ENCODE results near the gene MAGI2.

Gene MAGI2

DNA sequence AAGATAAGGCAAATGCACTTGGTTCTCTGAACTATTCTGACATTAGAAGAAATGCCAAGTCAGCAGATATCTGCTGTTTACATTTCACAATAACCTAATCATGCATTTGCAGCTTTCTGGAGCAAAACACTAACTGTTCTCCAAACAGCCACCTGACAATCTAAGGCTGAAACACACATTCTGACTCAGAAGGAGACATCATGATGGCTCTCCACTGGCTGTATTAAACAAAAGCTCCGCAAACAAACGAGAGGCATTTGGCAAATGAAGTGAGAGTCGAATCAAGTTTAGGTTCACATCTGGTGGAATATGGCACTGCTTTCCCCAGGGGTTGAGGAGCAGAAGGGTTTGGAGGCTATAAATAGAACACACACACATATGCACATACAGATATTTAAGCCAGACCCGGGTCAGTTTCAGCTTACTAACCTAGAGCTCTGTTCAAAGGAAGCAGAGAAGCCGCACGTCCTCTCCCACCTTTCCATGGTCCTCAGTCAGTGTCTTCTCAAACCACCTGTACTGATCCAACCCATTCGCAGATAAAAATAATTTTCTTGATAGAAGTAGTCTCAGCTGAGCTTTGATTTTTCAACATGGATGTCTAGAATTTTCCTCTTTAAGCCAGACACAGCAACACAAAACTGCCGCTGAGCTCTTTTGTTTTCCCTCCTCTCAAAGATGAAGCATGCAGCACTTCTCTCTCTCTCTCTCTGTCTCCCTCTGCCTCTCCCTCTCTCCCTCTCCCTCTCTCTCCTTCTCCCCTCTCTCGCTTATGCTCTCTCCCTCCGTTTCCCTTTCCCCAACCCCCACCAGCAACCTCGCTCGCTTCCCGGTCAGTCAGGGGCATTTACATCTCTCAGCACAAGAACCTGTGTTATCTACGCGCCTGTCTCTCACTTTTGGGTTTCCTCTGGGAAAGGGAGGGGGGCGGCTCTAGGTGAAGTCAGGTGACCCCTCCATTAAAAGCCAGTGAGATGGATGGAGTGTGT, 682.8 kb downstream of the MAGI2 start:
- DNase-seq, result no peak

DNA sequence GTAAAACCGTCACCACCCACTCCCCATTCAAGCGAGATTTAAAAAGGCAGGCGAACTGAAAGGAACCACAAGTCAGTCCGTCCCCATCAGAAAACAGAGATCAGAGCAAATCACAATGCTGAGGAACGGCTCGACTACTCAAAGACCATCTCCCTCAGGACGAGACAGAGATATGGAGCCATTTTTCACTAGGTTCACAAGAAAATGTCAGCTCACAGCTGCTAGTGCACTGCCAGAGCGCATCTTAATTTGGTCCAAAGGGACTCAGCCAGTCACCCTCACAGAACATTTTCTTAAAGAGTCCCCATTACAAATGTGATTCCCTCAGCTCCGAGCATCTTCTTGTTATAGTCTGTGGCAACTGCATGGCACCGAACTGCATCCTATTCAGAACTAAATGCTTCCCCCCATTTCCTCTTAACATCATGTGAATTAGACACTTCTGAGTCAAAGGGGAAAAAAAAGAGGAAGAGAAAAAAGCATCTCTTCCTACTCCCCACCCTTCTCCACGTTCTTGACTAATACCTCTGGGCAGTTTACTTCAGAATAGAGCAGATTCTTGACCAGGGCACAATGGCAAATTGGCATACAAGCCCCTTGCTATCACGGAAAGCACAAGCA, 683.9 kb downstream of the MAGI2 start:
- DNase-seq, result no peak

DNA sequence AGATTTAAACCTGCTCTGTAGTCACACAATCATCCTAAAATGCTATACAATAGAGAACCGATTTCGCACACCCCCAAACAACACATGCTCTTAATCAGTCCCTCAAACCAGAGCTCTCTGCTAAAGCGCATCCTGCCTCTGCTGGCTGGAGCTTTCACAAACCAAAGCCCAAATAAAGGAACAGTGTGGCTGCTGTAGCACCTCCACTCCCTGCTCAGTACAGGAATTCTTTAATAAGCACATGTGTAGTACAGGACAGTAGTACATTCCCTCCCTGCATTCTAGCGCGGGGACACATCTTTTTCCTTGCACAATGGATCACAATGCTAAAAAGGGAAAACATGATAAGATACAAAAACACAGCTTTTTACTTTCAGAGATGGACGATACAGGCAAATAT, 684.6 kb downstream of the MAGI2 start:
- DNase-seq, result no peak

DNA sequence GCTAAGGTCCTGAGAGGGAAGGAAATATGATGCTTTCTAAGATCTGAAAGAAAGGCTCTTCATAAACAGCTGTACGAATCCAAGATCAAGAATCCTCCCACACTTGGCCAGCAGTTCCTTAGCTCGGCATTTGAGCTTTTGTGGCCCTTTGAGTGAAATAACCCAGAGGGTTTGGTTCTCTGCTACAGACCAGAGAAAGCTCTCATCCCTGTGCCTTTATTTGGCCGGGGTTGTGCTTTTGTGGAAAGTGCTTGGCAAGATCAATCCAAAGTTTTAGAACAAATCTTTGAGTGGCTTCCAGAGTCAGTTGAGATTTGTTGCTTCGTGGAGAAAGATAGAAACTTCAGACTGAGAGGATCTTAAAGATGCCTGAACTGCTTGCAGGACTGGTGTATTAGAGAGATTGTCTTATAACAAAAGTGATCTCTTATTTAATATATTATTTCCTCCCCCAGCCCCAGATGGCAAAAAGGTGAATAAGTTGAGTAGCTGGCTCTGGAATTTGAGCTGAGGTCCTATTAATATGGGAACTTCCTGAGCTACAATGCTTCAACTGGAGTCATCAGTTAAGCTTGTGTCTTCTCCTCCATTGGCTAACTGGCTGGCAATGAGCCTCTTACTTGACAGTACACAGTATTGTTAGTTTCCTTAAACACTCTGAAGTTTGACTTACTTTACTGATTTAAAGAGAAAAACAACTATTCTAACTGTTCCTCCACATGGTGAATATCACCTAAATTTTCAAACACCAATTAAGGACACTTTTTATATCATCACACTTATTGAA, 687.3 kb downstream of the MAGI2 start:
- DNase-seq, result no peak

DNA sequence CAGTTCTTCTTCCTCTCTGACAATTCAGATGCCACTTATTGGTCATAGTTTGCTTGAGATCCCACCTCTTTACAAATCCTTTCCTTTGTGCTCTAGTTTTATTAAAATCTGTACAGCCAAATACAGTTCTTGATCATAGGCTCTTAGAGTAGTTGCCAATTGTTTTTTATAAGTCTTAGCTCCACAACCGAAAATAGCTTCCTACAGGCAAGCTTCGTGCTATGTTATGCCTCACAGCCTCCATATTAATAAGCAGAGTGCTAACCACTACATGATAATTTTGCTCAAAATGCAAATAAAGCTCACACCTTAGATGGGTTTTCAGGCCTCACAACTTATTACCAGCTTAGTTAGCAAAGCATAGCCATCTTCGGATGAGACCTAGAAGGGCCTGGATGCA, 688.9 kb downstream of the MAGI2 start:
- no peak for DNase-seq

DNA sequence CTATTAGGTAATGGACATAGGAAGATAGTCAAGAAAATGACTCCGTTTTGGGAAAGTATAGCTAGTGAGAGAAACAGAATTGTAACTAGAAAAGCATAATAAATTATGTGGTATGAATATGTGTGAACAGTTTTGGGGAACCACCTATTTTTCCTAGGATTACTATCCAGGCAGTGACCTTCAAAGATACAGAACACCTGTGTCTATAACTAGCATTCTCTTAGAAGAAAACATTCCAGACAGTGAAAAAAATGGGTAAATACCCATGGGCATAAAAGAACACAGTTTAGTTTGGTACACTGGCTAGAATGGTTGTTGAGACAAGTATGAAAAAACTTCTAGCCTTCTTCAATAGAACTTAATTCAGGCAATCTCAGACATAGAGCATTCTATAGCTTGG, 690.8 kb downstream of the MAGI2 start:
- DNase-seq, result no peak

DNA sequence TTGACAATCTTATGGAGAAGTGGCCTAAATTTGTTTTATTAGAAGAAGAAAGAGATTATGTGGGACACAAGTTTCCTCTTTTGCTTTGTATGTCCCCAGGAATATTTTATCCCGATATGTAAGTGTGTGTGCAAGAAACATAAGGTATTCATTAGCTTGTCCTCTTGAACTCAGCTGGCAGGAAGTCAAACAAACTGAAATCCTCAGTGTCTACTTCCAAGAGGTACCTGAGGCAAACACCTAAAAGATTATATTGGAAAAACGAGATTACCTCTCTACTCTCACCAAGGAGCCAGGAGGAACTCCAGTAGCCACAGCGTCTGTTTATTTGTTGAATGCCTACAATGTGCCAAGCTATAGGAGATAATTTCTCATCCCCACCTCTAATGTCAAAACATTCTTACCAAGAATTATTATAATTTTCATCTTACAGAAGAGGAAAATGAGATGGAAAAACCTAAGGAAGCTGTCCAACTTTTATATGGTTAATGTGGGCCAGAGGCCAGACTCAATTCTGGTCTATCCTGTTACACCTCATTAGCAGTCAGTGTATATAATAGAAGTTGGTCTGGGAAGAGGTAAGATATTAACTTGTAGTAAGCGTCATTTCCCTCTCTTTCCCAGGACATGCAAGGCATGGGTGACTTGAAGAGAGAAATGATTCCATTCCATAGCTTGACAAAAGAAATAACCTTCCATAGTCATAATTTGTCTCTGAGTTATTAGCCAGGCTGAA, 692.7 kb downstream of the MAGI2 start:
- no peak for DNase-seq

DNA sequence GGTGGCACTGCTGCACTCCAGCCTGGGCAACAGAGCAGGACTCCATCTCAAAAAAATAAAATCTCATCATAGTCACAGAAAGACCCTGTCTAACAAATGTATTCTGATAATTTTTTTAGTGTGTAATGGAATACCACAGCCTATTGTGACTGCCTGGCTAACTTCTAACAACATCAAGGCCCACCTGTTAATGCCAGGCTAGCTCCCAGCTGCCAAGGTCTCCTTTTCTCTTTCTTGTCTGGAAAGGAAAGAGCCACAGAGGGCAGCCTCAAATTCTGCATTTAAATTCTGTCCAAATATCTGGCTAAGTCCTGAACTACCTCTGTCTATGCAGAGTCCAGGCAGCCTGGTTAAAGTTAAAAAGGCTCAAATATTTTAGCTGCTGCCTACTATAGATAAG, 700.9 kb downstream of the MAGI2 start:
- no peak for DNase-seq

DNA sequence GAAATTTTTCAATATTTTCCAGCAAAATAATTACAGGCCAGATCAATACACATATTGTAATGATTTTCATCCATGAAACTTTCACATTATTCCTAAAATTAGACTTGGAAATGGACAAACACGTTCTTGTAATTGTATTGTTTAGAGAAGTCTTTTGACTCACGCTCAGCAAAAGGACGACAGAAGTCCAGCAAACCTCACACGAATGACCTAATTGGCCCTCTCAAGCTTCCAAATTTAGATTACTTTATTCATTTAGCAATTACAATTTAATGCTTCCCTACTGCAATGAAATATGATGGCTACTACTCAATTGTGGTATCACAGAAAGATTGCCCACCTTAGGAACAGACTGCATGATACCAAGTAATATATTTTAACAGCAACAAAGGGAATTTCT, 702.2 kb downstream of the MAGI2 start:
- DNase-seq, result no peak

DNA sequence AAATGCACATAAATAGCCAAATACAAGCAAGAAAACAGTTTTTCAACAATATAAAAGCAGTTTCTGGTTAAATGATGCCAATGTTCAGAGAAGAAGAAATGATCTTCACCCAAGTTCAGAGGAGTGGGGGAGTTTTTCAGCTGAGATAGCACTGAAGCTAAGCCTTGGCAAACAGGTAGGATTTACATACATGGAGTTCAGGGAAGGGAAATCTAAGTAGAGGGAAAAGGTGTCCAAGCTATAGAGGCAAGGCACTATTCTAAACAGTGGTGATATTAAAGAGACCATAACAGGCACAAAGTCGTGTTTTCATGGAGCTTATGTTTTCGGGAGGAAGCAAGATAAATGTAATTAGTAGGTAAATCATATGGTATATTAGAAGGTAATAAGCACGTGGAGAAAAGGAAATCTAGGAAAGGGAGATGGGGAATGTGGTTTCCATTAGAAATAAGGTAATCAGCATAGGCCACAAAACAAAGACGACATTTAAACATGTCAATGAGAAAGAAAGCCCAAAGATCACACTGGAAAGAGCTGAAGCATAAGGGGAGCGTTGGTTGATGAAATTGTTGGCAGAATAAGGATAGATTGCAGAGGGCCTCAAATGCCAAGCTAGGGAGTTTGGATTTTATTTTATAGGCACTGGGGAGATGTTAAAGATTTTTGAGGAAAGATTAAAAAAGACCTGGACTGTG, 704.3 kb downstream of the MAGI2 start:
- DNase-seq, result no peak

DNA sequence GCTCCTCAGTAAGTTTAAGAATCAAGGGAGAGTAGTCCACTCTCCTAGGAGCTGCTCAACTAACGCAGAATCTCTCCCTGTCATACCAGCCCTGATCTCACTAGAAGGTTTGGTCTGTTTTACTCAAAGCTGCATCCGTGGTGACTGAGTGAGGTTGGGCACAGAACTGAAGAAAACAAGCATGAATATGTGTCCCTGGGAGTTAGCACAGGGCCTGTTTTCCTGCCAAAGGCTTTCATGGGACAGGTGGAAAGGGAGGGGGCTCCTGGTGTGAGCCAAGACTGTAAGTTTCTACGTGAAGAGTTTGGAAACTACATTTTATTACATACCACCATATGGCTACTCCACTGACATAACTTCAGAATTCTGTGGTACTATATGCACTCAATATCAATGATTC, 705.9 kb downstream of the MAGI2 start:
- no peak for DNase-seq

DNA sequence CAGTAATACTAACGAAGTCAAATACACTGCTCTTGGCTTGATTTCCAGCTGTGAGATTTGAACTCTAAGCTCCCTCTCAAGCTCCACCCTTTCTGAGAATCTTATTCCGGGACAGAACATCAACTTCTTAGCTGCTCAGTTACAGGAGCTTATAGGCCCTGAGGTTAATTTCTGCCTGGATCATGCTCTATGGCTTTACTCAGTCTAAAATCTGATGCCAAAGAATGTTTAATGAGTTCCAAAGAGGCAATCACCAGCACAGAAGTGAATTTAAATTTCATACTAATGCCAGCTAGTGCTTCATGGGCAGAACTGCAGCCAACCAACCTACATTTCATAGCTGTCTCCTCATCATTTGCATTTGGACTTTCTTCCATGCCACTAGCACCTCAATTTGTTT, 707.2 kb downstream of the MAGI2 start:
- DNase-seq, result no peak

DNA sequence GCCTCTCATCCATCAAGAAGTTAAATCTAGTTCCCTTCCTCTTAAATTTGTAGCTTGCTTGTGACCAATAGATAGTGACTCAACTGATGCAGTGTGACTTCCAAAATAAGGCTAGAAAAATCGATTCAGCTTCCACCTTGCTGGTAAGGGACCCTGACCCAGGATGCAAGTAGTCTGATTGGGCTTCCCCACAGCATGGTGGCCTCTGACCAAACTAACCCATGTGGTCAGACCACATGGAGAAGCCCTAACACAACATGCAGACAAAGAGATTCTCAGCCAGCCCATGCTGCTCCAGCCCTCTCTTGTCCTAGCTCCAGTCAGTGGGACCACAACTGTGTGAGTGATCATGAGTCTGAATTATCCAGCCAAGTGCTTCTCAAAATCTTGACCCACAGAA, 710.8 kb downstream of the MAGI2 start:
- DNase-seq, result no peak

DNA sequence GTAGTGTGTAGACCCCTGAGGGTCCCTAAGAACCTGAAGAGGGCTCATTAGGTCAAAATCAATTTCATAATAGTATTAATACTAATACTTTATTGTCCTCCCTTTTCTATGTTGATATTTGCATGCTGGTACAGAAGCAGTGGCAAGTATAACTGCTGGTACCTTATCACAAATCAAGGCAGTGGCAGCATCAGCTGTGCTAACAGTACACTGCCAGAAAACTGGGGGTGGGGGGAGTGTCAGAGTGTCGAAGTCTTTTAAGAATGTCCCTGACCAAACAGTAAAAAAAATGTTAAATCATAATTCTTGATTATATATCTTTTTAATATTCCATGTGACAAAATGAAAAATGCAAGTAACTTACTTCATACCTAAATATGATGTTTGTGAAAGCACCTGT, 716.9 kb downstream of the MAGI2 start:
- no peak for DNase-seq

DNA sequence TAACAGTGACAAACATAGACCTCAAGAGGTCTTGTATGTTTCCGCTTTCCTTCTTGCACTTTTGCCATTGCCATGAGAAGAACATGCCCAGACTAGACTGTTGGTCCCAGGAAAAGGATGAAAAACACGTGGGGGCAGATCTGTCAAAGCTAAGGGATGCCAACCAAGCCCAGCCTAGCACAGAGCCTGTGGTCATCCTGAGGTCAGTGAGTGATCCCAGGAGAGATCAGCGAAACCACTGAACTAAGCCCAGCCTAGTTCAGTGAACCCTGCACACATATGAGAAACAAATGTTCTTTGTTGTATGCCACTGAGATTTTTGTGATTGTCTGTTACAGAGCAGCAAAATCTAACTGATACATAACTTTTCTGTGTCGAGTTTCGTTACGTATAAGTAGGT, 718.8 kb downstream of the MAGI2 start:
- no peak for DNase-seq

DNA sequence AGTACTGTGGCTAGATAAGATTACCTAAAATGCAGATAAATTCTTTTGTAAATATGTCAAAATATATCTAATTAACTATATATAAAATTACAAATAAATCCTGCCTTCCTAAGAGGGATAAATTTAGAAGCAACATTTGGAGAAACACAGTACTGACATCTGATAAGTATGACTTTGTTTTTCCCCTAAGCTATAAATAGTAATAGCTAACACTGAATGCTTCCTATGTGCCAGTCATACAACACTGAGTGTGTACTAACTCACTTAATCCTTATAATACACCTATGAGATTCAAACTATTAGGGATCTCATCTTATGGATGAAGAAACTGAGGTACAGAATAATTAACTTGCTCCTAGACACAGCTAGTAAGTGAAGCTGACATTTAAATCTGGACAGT, 733.4 kb downstream of the MAGI2 start:
- DNase-seq, result no peak

DNA sequence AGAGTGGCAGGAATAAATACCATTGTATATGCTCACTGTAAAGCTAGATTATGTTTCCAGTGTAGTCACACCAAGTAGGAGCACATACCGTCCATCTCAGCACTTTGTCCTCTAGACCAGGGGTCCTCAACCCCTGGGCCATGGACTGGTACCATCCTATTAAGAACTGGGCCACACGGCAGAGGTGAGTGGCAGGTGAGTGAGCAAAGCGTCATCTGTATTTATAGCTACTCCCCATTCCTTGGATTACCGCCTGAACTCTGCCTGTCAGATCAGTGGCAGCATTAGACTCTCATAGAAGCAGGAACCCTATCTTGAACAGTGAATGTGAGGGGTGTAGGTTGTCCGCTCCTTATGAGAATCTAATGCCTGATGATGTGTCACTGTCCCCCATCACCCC, 735.3 kb downstream of the MAGI2 start:
- no peak for DNase-seq

DNA sequence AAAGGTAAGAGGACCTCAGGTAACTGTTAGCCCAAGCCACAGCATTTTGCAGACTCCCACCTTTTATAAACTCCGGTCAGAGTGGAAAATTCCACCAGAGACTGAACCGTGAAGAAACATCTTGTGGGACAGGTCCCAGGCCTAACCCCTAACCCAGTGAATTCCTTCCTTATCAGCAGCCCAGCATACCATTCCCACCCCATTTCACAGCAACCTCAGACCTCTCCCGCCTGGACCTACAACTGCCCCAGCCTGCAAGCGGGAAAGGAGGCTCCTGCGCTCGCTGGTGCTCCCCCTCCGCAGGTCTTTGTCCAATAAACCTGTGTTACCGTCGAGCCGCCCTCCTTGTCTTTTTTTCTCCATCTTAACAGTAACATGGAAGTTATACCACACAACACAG, 736.6 kb downstream of the MAGI2 start:
- no peak for DNase-seq

DNA sequence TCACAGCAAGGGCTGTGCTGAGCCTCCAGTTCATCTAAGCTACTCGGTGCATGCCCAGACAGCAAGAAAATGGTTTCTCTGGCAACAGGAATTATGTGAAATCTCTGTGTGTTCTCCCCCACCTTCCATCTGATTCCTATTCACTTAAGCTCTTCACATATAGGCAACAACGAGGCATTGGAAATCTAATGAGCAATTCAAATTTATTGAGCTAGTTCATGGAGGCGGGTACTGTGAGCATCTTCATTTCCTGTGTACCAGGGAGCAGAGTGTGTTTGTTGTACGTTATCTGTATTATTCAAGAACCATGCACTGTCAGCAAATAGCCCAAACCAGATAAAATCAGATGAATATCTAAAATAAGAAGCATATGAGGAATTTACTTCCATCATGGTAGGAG, 739.1 kb downstream of the MAGI2 start:
- DNase-seq, result no peak

DNA sequence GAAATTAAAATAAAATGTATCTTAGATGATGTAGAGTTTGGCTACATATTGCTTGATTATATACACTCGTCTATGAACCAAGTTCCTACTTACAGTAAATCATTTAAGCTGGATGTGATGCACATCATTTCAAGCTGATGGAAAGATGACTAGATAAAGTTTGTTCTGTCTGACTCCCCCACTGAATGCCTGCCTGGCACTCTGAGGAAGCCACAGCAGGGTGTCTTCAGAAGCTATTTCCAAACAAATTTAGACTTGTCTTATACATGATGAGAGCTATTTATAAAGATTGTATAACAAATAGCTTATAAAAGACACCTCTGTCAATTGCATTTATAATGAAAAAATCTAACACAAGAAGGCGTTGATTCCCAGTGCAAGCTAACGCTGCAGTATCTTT, 741.4 kb downstream of the MAGI2 start:
- DNase-seq, result no peak

DNA sequence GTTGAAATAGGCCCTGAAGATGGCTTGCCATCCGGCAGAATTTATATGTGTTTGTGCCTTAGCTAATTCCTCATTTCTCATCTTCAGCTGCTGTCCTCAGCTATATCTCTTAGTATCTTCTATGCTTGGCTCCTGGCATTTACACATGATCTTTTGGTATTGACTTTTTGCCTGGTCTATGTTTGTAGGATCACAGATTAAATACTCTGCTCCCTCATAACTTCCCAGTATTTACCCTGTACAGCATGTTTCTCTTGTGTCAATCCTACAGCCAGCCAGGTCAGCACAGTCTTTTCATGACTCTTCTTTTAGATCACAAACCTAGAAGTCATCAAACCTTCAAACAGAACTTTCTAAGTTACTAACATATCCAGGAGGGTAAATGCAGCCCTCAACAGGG, 743.8 kb downstream of the MAGI2 start:
- DNase-seq, result no peak

DNA sequence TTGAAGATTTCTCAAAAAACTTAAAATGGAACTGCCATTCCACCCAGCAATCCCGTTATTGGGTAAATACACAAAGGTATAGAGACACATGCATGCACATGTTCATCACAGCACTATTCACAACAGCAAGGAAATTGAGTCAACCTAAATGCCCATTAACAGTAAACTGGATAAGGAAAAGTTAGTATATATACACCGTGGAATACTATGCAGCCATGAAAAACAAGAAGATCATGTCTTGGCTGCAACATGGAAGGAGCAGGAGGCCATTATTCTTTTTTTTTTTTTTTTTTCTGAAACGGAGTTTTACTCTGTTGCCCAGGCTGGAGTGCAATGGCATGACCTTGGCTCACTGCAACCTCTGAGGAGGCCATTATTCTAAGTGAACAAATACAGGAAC, 749.0 kb downstream of the MAGI2 start:
- DNase-seq, result no peak

Data from KG1 (cell line).